Ectodermal cell (in vitro differentiated cells): ENCODE results near the gene STXBP4.

ENCODE experiments used
- H3K27ac ChIP-seq: 2 replicates; pipeline ENCODE4 v1.7.0; 2013; ENCODE audit warnings: mild to moderate bottlenecking, low read depth, low read length; ENCODE audit not compliant: insufficient read depth, poor library complexity, severe bottlenecking
- H3K27me3 ChIP-seq: 2 replicates; pipeline ENCODE4 v1.7.0; 2013; ENCODE audit warnings: mild to moderate bottlenecking, low read length; ENCODE audit not compliant: insufficient read depth, control insufficient read depth, poor library complexity, severe bottlenecking
- H3K36me3 ChIP-seq: one replicate; pipeline ENCODE4 v1.7.0; 2013; ENCODE audit warnings: low read length; ENCODE audit not compliant: control insufficient read depth, insufficient read depth
- H3K4me1 ChIP-seq: one replicate; pipeline ENCODE4 v1.7.0; 2013; ENCODE audit warnings: low read length; ENCODE audit not compliant: control insufficient read depth, insufficient read depth
- H3K4me3 ChIP-seq: 2 replicates; pipeline ENCODE4 v1.7.0; 2013; ENCODE audit warnings: low read depth, low read length, control low read depth; ENCODE audit not compliant: insufficient read depth
- H3K9me3 ChIP-seq: 2 replicates; pipeline ENCODE4 v1.7.0; 2013; ENCODE audit warnings: mild to moderate bottlenecking, low read length, moderate library complexity; ENCODE audit not compliant: control insufficient read depth
- WGBS, 2 experiments: methylation state at CpG; one replicate each; pipeline ENCODE4 v1.1.7; 2013; ENCODE audit warnings: missing lambda C conversion rate in 2 of 2; 5-methylcytosine and 5-hydroxymethylcytosine counted together

STXBP4 gene

GRCh38 chr17:55160501-55160900 is 191.9 kb downstream of the STXBP4 start:
- no peak overlapping the region for H3K27ac ChIP-seq
- no peaks in the 10 kb centered on the region for H3K9me3 ChIP-seq
- no peaks in the 10 kb centered on the region for H3K27me3 ChIP-seq
- H3K36me3 ChIP-seq: no peaks in the 10 kb centered on the region
- H3K4me1 ChIP-seq: peaks cover 4% of the 10 kb centered on the region
- H3K4me3 ChIP-seq: no peak overlapping the region
- 73 to 77% methylated on average over 7 of the region's 7 CpGs for WGBS, 2 experiments

- Histone ChIP-seq H3K4me1 (peaks cover 4% of the 10 kb centered on the region), H3K27ac (no peak overlapping the region)
- 96% methylated on average over 7 of the region's 7 CpGs for WGBS, 2 experiments
These were observed 193.5 kb downstream of the STXBP4 start for GRCh38 chr17:55161935-55162555.

GRCh38 chr17:55162556-55162946 is 194.0 kb downstream of the STXBP4 start:
- no peaks in the 10 kb centered on the region for H3K27me3 ChIP-seq
- H3K27ac ChIP-seq: no peak overlapping the region
- no peaks in the 10 kb centered on the region for H3K9me3 ChIP-seq
- H3K36me3 ChIP-seq: no peaks in the 10 kb centered on the region
- peaks cover 4% of the 10 kb centered on the region for H3K4me1 ChIP-seq
- no peak overlapping the region for H3K4me3 ChIP-seq

More at GRCh38 chr17:55161935-55162555, 193.5 kb downstream of the STXBP4 start:
- no peak overlapping the region for H3K4me3 ChIP-seq
- no peaks in the 10 kb centered on the region for H3K36me3 ChIP-seq
- H3K9me3 ChIP-seq: no peaks in the 10 kb centered on the region
- no peaks in the 10 kb centered on the region for H3K27me3 ChIP-seq

- Histone ChIP-seq H3K27ac (no peak overlapping the region), H3K36me3 (no peaks in the 10 kb centered on the region), H3K4me3 (no peak overlapping the region), H3K4me1 (peaks cover 4% of the 10 kb centered on the region), H3K27me3 (no peaks in the 10 kb centered on the region), H3K9me3 (no peaks in the 10 kb centered on the region)
- WGBS, 2 experiments: 93 to 94% methylated on average over 3 of the region's 3 CpGs
These were observed 194.8 kb downstream of the STXBP4 start for GRCh38 chr17:55163408-55163807.

GRCh38 chr17:55166506-55166905 is 197.9 kb downstream of the STXBP4 start:
- Histone ChIP-seq H3K4me3 (no peak overlapping the region), H3K36me3 (no peaks in the 10 kb centered on the region), H3K27me3 (no peaks in the 10 kb centered on the region), H3K9me3 (no peaks in the 10 kb centered on the region), H3K27ac (no peak overlapping the region), H3K4me1 (no peaks in the 10 kb centered on the region)
- 90 to 100% methylated on average over 1 to 2 of the region's 2 CpGs for WGBS, 2 experiments

- 100% methylated on average over 1 of the region's 2 CpGs for WGBS, 2 experiments
- Histone ChIP-seq H3K36me3 (no peaks in the 10 kb centered on the region), H3K4me3 (no peak overlapping the region), H3K9me3 (no peaks in the 10 kb centered on the region), H3K27ac (no peak overlapping the region), H3K4me1 (no peaks in the 10 kb centered on the region), H3K27me3 (no peaks in the 10 kb centered on the region)
These were observed 198.6 kb downstream of the STXBP4 start for GRCh38 chr17:55167024-55167725.

GRCh38 chr17:55168958-55169687 is 200.6 kb downstream of the STXBP4 start:
- 93% methylated on average over 3 to 5 of the region's 5 CpGs for WGBS, 2 experiments
- Histone ChIP-seq H3K27ac (no peak overlapping the region), H3K9me3 (no peaks in the 10 kb centered on the region), H3K4me3 (no peak overlapping the region), H3K27me3 (no peaks in the 10 kb centered on the region), H3K4me1 (no peaks in the 10 kb centered on the region), H3K36me3 (no peaks in the 10 kb centered on the region)

GRCh38 chr17:55171634-55172328 is 203.2 kb downstream of the STXBP4 start:
- 76 to 97% methylated on average over 4 of the region's 4 CpGs for WGBS, 2 experiments
- H3K4me3 ChIP-seq: no peak overlapping the region
- no peaks in the 10 kb centered on the region for H3K4me1 ChIP-seq
- H3K36me3 ChIP-seq: no peaks in the 10 kb centered on the region
- H3K9me3 ChIP-seq: no peaks in the 10 kb centered on the region
- H3K27me3 ChIP-seq: no peaks in the 10 kb centered on the region
- no peak overlapping the region for H3K27ac ChIP-seq

GRCh38 chr17:55172612-55173011 is 204.0 kb downstream of the STXBP4 start:
- 95 to 98% methylated on average over 2 of the region's 2 CpGs for WGBS, 2 experiments

GRCh38 chr17:55174133-55174532 is 205.6 kb downstream of the STXBP4 start:
- H3K27me3 ChIP-seq: no peaks in the 10 kb centered on the region

More at GRCh38 chr17:55172612-55173011, 204.0 kb downstream of the STXBP4 start:
- Histone ChIP-seq H3K27ac (no peak overlapping the region), H3K36me3 (no peaks in the 10 kb centered on the region), H3K9me3 (no peaks in the 10 kb centered on the region), H3K4me1 (no peaks in the 10 kb centered on the region), H3K27me3 (no peaks in the 10 kb centered on the region), H3K4me3 (no peak overlapping the region)

More at GRCh38 chr17:55174133-55174532, 205.6 kb downstream of the STXBP4 start:
- Histone ChIP-seq H3K36me3 (no peaks in the 10 kb centered on the region), H3K9me3 (no peaks in the 10 kb centered on the region), H3K4me1 (no peaks in the 10 kb centered on the region), H3K4me3 (no peak overlapping the region), H3K27ac (no peak overlapping the region)
- WGBS, 2 experiments: 100% methylated on average over 1 of the region's 1 CpG
